Measurements from ENCODE around the gene UBA1. TPM values are rescaled to one million over a fixed set of nuclear protein-coding genes. Genes with fewer than 3 reads are reported as not detected.
A peak's percentile ranks its signal among the peaks of the same experiment; 100 is the strongest.

The UBA1 gene
- total RNA-seq, 3 donors from 2014 or later (not counting 1 experiment from before 2014, with no cell fraction given), result 118 to 168 (median 120) TPM

DNA sequence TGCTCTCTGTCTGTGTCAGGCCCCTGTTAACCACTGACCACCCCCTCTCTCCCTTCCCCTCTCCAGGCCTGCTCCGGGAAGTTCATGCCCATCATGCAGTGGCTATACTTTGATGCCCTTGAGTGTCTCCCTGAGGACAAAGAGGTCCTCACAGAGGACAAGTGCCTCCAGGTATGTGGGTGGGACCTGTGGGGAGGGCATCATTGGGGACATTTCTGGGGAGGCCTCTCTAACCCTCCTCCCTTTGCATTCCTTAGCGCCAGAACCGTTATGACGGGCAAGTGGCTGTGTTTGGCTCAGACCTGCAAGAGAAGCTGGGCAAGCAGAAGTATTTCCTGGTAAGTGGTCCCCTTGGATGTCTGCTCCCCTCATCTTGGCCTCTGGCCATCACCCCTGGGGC lies 9.2 kb downstream of the UBA1 start:
- Histone ChIP-seq H3K27me3 (ENCODE audit: control insufficient read depth, insufficient read depth, low read length) (no peaks in the 10 kb centered on the region), H3K36me3 (ENCODE audit: control insufficient read depth, insufficient read depth, low read length) (peaks cover 70% of the 10 kb centered on the region), H3K4me1 (ENCODE audit: control insufficient read depth, insufficient read depth, low read length) (peaks cover 3% of the 10 kb centered on the region), H3K27ac (ENCODE audit: low read length) (no peak overlapping the region), H3K9me3 (ENCODE audit: control insufficient read depth, insufficient read depth, low read length) (no peaks in the 10 kb centered on the region), H3K4me3 (ENCODE audit: low read length) (no peak overlapping the region)
- no peaks in the 10 kb centered on the region for H3K27me3 Mint-ChIP-seq (ENCODE audit: low read depth in 2 of 2)
- no peak overlapping the region for H3K27ac Mint-ChIP-seq
- intact Hi-C loops (cut with micrococcal nuclease), result no loop called here
- WGBS (ENCODE audit: insufficient coverage), result 98% methylated on average over 3 of the region's 4 CpGs
- H3K4me1 Mint-ChIP-seq, result peaks cover 4 to 6% of the 10 kb centered on the region in 2 donors
- TF ChIP-seq, protein P1, sequence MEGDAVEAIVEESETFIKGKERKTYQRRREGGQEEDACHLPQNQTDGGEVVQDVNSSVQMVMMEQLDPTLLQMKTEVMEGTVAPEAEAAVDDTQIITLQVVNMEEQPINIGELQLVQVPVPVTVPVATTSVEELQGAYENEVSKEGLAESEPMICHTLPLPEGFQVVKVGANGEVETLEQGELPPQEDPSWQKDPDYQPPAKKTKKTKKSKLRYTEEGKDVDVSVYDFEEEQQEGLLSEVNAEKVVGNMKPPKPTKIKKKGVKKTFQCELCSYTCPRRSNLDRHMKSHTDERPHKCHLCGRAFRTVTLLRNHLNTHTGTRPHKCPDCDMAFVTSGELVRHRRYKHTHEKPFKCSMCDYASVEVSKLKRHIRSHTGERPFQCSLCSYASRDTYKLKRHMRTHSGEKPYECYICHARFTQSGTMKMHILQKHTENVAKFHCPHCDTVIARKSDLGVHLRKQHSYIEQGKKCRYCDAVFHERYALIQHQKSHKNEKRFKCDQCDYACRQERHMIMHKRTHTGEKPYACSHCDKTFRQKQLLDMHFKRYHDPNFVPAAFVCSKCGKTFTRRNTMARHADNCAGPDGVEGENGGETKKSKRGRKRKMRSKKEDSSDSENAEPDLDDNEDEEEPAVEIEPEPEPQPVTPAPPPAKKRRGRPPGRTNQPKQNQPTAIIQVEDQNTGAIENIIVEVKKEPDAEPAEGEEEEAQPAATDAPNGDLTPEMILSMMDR (IDR thresholded peaks at IDR 0.05), result no peak
- no peak for ATAC-seq
- DNase-seq, result no peak
- H3K9me3 Mint-ChIP-seq, result no peaks in the 10 kb centered on the region
- H3K4me3 Mint-ChIP-seq, result no peak overlapping the region
- peaks cover 25% of the 10 kb centered on the region for H3K36me3 Mint-ChIP-seq

DNA sequence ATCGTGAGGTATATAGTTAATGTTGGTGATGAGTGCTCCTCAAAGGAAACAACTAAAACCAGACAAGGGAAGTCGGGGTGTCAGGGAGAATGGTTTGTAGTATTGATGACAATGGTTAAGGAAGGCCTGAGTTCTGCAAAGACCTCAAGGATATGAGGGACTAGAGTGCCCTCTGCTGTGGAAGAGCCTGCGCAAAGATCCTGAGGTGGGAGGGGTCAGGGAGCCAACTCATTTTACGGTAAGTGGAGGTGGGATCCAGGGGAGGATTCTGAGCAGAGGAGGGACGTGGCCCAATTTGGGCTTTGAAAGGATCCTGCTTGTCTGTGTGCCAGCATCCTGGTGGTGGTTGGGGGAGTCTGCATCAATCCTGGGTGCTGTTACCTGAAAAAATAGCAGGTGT lies 11.3 kb downstream of the UBA1 start:
- TF ChIP-seq, protein P1 (IDR thresholded peaks at IDR 0.05), result no peak
- H3K27ac ChIP-seq (ENCODE audit: low read length), result no peak overlapping the region
- H3K9me3 Mint-ChIP-seq, result no peaks in the 10 kb centered on the region
- H3K36me3 Mint-ChIP-seq, result peaks cover 25% of the 10 kb centered on the region
- H3K27me3 Mint-ChIP-seq (ENCODE audit: low read depth in 2 of 2), result no peaks in the 10 kb centered on the region
- ATAC-seq, result no peak
- no peak overlapping the region for H3K27ac Mint-ChIP-seq
- no peaks in the 10 kb centered on the region for H3K9me3 ChIP-seq (ENCODE audit: control insufficient read depth, insufficient read depth, low read length)
- intact Hi-C loops (cut with micrococcal nuclease), result no loop called here
- H3K4me1 ChIP-seq (ENCODE audit: control insufficient read depth, insufficient read depth, low read length), result no peaks in the 10 kb centered on the region
- H3K36me3 ChIP-seq (ENCODE audit: control insufficient read depth, insufficient read depth, low read length), result peaks cover 67% of the 10 kb centered on the region
- 90% methylated on average over 5 of the region's 5 CpGs for WGBS (ENCODE audit: insufficient coverage)
- no peak for DNase-seq
- H3K4me1 Mint-ChIP-seq, result no peaks in the 10 kb centered on the region
- H3K4me3 ChIP-seq (ENCODE audit: low read length), result no peak overlapping the region
- H3K27me3 ChIP-seq (ENCODE audit: control insufficient read depth, insufficient read depth, low read length), result no peaks in the 10 kb centered on the region
- no peak overlapping the region for H3K4me3 Mint-ChIP-seq

GRCh38 chrX:47206316-47206715 lies 12.7 kb downstream of the UBA1 start:
- ATAC-seq (no peak), DNase-seq (no peak)
- Mint-ChIP-seq H3K27ac (peak overlapping the region in 1 of 2 donors; percentile 47), H3K4me3 (no peak overlapping the region), H3K9me3 (no peaks in the 10 kb centered on the region), H3K4me1 (no peaks in the 10 kb centered on the region), H3K36me3 (peaks cover 21% of the 10 kb centered on the region), H3K27me3 (ENCODE audit: low read depth in 2 of 2) (no peaks in the 10 kb centered on the region)
- H3K36me3 ChIP-seq (ENCODE audit: control insufficient read depth, insufficient read depth, low read length), result peaks cover 62% of the 10 kb centered on the region
- no peaks in the 10 kb centered on the region for H3K9me3 ChIP-seq (ENCODE audit: control insufficient read depth, insufficient read depth, low read length)
- no peaks in the 10 kb centered on the region for H3K4me1 ChIP-seq (ENCODE audit: control insufficient read depth, insufficient read depth, low read length)
- intact Hi-C loops (cut with micrococcal nuclease), result no loop called here
- no CpG with 5 or more reads among the region's 3 CpGs for WGBS (ENCODE audit: insufficient coverage)
- H3K4me3 ChIP-seq (ENCODE audit: low read length), result no peak overlapping the region
- TF ChIP-seq, protein P1 (IDR thresholded peaks at IDR 0.05), result no peak
- no peak overlapping the region for H3K27ac ChIP-seq (ENCODE audit: low read length)
- no peaks in the 10 kb centered on the region for H3K27me3 ChIP-seq (ENCODE audit: control insufficient read depth, insufficient read depth, low read length)

DNA sequence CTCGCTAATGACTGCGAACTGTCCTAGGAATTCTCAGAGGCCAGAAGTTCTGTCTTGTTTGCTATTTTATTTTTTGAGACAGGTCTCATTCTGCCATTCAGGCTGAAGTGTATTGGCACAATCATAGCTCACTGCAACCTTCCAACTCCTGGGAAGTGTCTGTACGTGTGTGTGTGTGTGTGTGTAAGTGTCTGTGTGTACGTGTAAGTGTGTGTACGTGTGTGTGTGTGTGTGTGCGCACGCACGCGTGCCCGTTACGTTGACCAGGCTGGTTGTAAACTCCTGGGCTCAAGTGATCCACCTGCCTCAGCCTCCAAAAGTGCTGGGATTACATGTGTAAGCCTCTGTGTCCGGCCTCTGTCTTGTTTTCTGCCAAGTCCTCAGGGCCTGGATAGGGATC lies 14.5 kb downstream of the UBA1 start:
- Histone ChIP-seq H3K36me3 (ENCODE audit: control insufficient read depth, insufficient read depth, low read length) (peaks cover 61% of the 10 kb centered on the region), H3K27me3 (ENCODE audit: control insufficient read depth, insufficient read depth, low read length) (no peaks in the 10 kb centered on the region), H3K4me3 (ENCODE audit: low read length) (no peak overlapping the region), H3K4me1 (ENCODE audit: control insufficient read depth, insufficient read depth, low read length) (no peaks in the 10 kb centered on the region), H3K27ac (ENCODE audit: low read length) (no peak overlapping the region), H3K9me3 (ENCODE audit: control insufficient read depth, insufficient read depth, low read length) (no peaks in the 10 kb centered on the region)
- WGBS (ENCODE audit: insufficient coverage), result 92% methylated on average over 12 of the region's 12 CpGs
- no peak for ATAC-seq
- no peaks in the 10 kb centered on the region for H3K27me3 Mint-ChIP-seq (ENCODE audit: low read depth in 2 of 2)
- intact Hi-C loops (cut with micrococcal nuclease), result no loop called here
- H3K4me1 Mint-ChIP-seq, result no peaks in the 10 kb centered on the region
- no peak overlapping the region for H3K27ac Mint-ChIP-seq
- no peaks in the 10 kb centered on the region for H3K9me3 Mint-ChIP-seq
- no peak overlapping the region for H3K4me3 Mint-ChIP-seq
- TF ChIP-seq, protein P1 (IDR thresholded peaks at IDR 0.05), result no peak
- peaks cover 11% of the 10 kb centered on the region for H3K36me3 Mint-ChIP-seq
- no peak for DNase-seq
